ENCODE data around the gene SPEG. TPM values are rescaled to one million over a fixed set of nuclear protein-coding genes. Genes with fewer than 3 reads are reported as not detected.

Gene SPEG
- total and polyA plus RNA-seq, 2 of the 8 experiments (the other 6 are each of a cell fraction or from before 2014, with no cell fraction given), result 19.9 to 32.0 TPM

DNA sequence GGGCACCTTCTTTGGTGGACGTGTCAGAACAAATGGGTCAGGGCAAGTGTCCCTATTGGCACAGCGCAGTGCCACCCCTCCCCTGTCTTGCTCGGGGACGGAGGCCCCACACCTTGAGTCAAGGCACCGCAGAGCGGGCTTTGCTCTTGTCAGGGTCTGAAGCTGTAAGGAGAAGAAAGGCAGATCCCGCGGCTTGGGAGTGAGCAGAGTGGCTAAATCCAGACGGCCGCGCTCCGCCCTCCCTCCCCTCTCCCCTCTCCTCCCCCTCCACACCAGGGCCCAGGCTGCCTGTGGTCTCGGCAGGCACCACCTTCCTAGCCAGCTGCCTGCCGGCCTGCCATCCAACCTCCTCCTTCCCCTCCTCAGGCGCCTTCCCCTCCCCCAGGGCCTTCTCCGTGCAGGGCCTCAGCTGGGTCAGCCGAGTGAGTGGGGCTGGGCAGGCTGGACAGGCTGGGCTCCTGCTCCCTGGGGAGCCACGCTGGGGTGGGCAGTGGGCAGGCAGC, 25.8 kb downstream of the SPEG start (continued):
- TF ChIP-seq HDAC2 (IDR thresholded peaks at IDR 0.05; ENCODE audit: borderline replicate concordance in 1 of 2, low read depth in 2 of 2, low read length in 2 of 2), result 0 out of 4 replicates have a peak, but pooled peaks of 1 of the 2 experiments have one; percentile 37
- no peak for TF ChIP-seq CTBP2 (IDR thresholded peaks at IDR 0.05; ENCODE audit: borderline replicate concordance, insufficient read depth, insufficient read length, low read length)
- TF ChIP-seq, protein P1, sequence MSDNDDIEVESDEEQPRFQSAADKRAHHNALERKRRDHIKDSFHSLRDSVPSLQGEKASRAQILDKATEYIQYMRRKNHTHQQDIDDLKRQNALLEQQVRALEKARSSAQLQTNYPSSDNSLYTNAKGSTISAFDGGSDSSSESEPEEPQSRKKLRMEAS (IDR thresholded peaks at IDR 0.05), result peak; percentile 53; the same call in 1 of the 2 replicates
- no peak for TF ChIP-seq TBP (IDR thresholded peaks at IDR 0.05; ENCODE audit: low read depth, low read length)
